Keratinocyte (primary cell): ENCODE data around the gene DNAJC8. TPM values are rescaled to one million over a fixed set of nuclear protein-coding genes. Genes with fewer than 3 reads are reported as not detected.

Experiments
- DNase-seq: peaks from one replicate; pipeline ENCODE4 v3.0.0-alpha.2; 2011; ENCODE audit warnings: low read depth, missing footprints, low spot score
- FAIRE-seq: peaks from 2 replicates; lab custom pipeline; 2011; peaks lifted over from hg19 to GRCh38; lab: Jason Lieb, UNC
- H2AFZ ChIP-seq: 2 replicates; pipeline ENCODE4 v1.6.0; 2012; ENCODE audit warnings: low read length, control low read depth, inconsistent platforms; ENCODE audit not compliant: control insufficient read depth
- H3K27ac ChIP-seq: 2 replicates; pipeline ENCODE4 v1.5.1; 2011; ENCODE audit warnings: low read length; ENCODE audit not compliant: control insufficient read depth, insufficient read depth
- H3K27me3 ChIP-seq: 3 replicates; pipeline ENCODE4 v1.6.0; 2011; ENCODE audit warnings: low read length; ENCODE audit not compliant: control insufficient read depth, insufficient read depth; ENCODE audit errors: extremely low read depth
- H3K36me3 ChIP-seq, 2 experiments: 2 replicates in 1 of 2; 3 replicates in 1 of 2; pipeline ENCODE4 v1.5.1; 2011; ENCODE audit warnings: low read length in 2 of 2, mild to moderate bottlenecking in 1 of 2; ENCODE audit not compliant: control insufficient read depth in 2 of 2, insufficient read depth in 2 of 2; ENCODE audit errors: extremely low read depth in 1 of 2
- H3K4me1 ChIP-seq: 3 replicates; pipeline ENCODE4 v1.5.1; 2011; ENCODE audit warnings: low read length; ENCODE audit not compliant: control insufficient read depth, insufficient read depth; ENCODE audit errors: extremely low read depth
- H3K4me2 ChIP-seq: 3 replicates; pipeline ENCODE4 v1.6.0; 2011; ENCODE audit warnings: low read depth, low read length; ENCODE audit not compliant: control insufficient read depth, insufficient read depth; ENCODE audit errors: extremely low read depth
- H3K4me3 ChIP-seq, 3 experiments: fragments of 200-600 bp in 1 of 3; sonication (generic) in 1 of 3; 2 replicates in 2 of 3; 3 replicates in 1 of 3; pipeline ENCODE4 v1.5.1; 2011 to 2016; ENCODE audit warnings: low read length in 3 of 3, mild to moderate bottlenecking in 3 of 3, control low read depth in 2 of 3, inconsistent platforms in 1 of 3, low read depth in 1 of 3, mixed read lengths in 1 of 3, mixed run types in 1 of 3, moderate library complexity in 1 of 3; ENCODE audit not compliant: control insufficient read depth in 2 of 3, insufficient read depth in 2 of 3; ENCODE audit errors: extremely low read depth in 1 of 3
- H3K79me2 ChIP-seq: 2 replicates; pipeline ENCODE4 v1.6.0; 2012; ENCODE audit warnings: low read length; ENCODE audit not compliant: control insufficient read depth, insufficient read depth
- H3K9ac ChIP-seq: 3 replicates; pipeline ENCODE4 v1.6.0; 2011; ENCODE audit warnings: low read length; ENCODE audit not compliant: control insufficient read depth, insufficient read depth; ENCODE audit errors: extremely low read depth
- H3K9me1 ChIP-seq: 3 replicates; pipeline ENCODE4 v1.6.0; 2011; ENCODE audit warnings: low read length; ENCODE audit not compliant: control insufficient read depth, insufficient read depth; ENCODE audit errors: extremely low read depth
- H3K9me3 ChIP-seq: 2 replicates; pipeline ENCODE4 v1.5.1; 2012; ENCODE audit warnings: low read depth, low read length; ENCODE audit not compliant: control insufficient read depth
- H4K20me1 ChIP-seq: 3 replicates; pipeline ENCODE4 v1.6.0; 2011; ENCODE audit warnings: low read length; ENCODE audit not compliant: control insufficient read depth, insufficient read depth; ENCODE audit errors: extremely low read depth
- EZH2 ChIP-seq: IDR thresholded peaks from one replicate; pipeline ENCODE4 v1.6.1; 2012; ENCODE audit warnings: inconsistent platforms, mild to moderate bottlenecking, low read length, moderate library complexity
- dilution Hi-C: fragments of 300-500 bp; cut with MboI; formaldehyde crosslinking; loops from one replicate; pipeline ENCODE4 v1.7.0; 2020; ENCODE audit warnings: low sequenced_read_pairs; ENCODE audit not compliant: extremely low pct_ligation_motif_present
- polyA plus RNA-seq, 5 experiments: library from polyadenylated mRNA; depleted of rRNA in 3 of 5; stranded (reverse) in 3 of 5; stranded (forward) in 1 of 5; unstranded in 1 of 5; fragments of >200 nt; gene quantifications; 1 replicate in 1 of 5; 2 replicates in 3 of 5; 3 replicates in 1 of 5; pipeline versions ENCODE4 v1.2.1 to v1.2.3, GENCODE V29; 2011 to 2012; ENCODE audit warnings: missing spikeins in 2 of 5, low read depth in 1 of 5, low replicate concordance in 1 of 5
- TF ChIP-seq, protein P1 (sequence below), 3 experiments: IDR thresholded peaks in 1 of 3; conservative IDR thresholded peaks in 1 of 3; optimal IDR thresholded peaks in 1 of 3; 2 replicates in 2 of 3; 3 replicates in 1 of 3; pipeline versions ENCODE3 to v1.5.1; 2011; ENCODE audit warnings: low read length in 3 of 3, mild to moderate bottlenecking in 3 of 3, moderate library complexity in 2 of 3, control low read depth in 1 of 3, inconsistent platforms in 1 of 3; ENCODE audit not compliant: insufficient read depth in 2 of 3; ENCODE audit errors: extremely low read depth in 1 of 3

The DNAJC8 gene
- polyA plus RNA-seq, 1 donor (not counting 4 experiments of a cell fraction or from before 2014, with no cell fraction given), result 104 TPM

DNA sequence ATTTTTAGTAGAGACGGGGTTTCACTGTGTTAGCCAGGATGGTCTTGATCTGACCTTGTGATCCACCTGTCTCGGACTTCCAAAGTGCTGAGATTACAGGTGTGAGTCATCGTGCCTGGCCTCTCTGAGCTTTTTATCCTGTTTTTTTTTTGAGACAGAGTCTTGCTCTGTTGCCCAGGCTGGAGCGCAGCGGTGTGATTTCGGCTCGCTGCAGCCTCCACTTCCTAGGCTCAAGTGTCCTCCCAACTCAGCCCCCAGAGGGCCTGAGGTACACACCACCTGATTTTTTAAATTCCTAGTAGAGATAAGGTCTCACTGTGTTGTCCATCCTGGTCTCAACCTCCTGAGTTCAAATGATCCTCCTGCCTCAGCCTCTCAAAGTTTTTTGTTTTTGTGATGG is 46.9 kb upstream of the DNAJC8 start:
- Histone ChIP-seq H3K9ac (no peak overlapping the region), H4K20me1 (peaks cover 6% of the 10 kb centered on the region), H3K4me2 (no peak overlapping the region), H3K9me1 (no peaks in the 10 kb centered on the region), H3K36me3 (peaks cover 43 to 53% of the 10 kb centered on the region in 2 experiments), H3K27ac (no peak overlapping the region), H2AFZ (no peak overlapping the region), H3K27me3 (no peaks in the 10 kb centered on the region), H3K79me2 (no peaks in the 10 kb centered on the region), H3K9me3 (no peaks in the 10 kb centered on the region), H3K4me1 (no peaks in the 10 kb centered on the region), H3K4me3 (no peak overlapping the region)
- FAIRE-seq, result no peak
- TF ChIP-seq, protein P1, sequence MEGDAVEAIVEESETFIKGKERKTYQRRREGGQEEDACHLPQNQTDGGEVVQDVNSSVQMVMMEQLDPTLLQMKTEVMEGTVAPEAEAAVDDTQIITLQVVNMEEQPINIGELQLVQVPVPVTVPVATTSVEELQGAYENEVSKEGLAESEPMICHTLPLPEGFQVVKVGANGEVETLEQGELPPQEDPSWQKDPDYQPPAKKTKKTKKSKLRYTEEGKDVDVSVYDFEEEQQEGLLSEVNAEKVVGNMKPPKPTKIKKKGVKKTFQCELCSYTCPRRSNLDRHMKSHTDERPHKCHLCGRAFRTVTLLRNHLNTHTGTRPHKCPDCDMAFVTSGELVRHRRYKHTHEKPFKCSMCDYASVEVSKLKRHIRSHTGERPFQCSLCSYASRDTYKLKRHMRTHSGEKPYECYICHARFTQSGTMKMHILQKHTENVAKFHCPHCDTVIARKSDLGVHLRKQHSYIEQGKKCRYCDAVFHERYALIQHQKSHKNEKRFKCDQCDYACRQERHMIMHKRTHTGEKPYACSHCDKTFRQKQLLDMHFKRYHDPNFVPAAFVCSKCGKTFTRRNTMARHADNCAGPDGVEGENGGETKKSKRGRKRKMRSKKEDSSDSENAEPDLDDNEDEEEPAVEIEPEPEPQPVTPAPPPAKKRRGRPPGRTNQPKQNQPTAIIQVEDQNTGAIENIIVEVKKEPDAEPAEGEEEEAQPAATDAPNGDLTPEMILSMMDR (optimal IDR thresholded peaks at IDR 0.05 in 1 of 3, IDR thresholded peaks at IDR 0.05 in 1 of 3, conservative IDR thresholded peaks at IDR 0.05 in 1 of 3; ENCODE audit: extremely low read depth in 1 of 3, insufficient read depth in 2 of 3, low read length in 3 of 3), result no peak
- TF ChIP-seq EZH2, result no peak
- dilution Hi-C loops, result no loop called here
- DNase-seq, result no peak

DNA sequence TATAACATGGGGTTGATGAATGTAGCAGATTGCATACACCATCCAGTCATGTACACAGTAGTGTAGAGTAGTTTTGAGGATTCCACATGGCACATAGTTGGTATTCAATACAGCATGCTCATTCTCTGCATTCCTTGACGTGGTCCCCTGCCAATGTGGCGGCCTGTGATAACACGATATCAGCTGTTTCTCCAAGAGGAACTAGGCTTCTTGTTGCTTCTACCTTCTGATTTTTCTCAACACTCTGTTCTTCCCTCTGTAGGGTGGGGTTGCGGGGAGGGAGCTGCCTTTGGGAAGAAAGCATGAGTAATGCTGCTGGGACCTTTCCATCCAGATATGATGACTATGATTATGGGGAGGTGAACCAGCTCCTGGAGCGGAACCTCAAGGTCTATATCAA is 45.9 kb upstream of the DNAJC8 start:
- TF ChIP-seq EZH2, result no peak
- TF ChIP-seq, protein P1 (optimal IDR thresholded peaks at IDR 0.05 in 1 of 3, IDR thresholded peaks at IDR 0.05 in 1 of 3, conservative IDR thresholded peaks at IDR 0.05 in 1 of 3; ENCODE audit: extremely low read depth in 1 of 3, insufficient read depth in 2 of 3, low read length in 3 of 3), result no peak
- FAIRE-seq (no peak), DNase-seq (no peak)
- H4K20me1 ChIP-seq, result peaks cover 6% of the 10 kb centered on the region
- no peaks in the 10 kb centered on the region for H3K9me3 ChIP-seq
- dilution Hi-C loops, result no loop called here
- no peak overlapping the region for H3K4me3 ChIP-seq
- no peak overlapping the region for H3K4me2 ChIP-seq
- no peak overlapping the region for H2AFZ ChIP-seq
- H3K27ac ChIP-seq, result no peak overlapping the region
- H3K79me2 ChIP-seq, result no peaks in the 10 kb centered on the region
- H3K27me3 ChIP-seq, result no peaks in the 10 kb centered on the region
- peaks cover 50 to 63% of the 10 kb centered on the region in 2 experiments for H3K36me3 ChIP-seq
- no peaks in the 10 kb centered on the region for H3K4me1 ChIP-seq
- H3K9me1 ChIP-seq, result no peaks in the 10 kb centered on the region
- no peak overlapping the region for H3K9ac ChIP-seq
